ENCODE measurements around the gene C1RL. TPM values are rescaled to one million over a fixed set of nuclear protein-coding genes. Genes with fewer than 3 reads are reported as not detected.
A peak's percentile ranks its signal among the peaks of the same experiment; 100 is the strongest.

C1RL gene
- total RNA-seq, 1 experiment from 2014 or later = 17.7 TPM

DNA sequence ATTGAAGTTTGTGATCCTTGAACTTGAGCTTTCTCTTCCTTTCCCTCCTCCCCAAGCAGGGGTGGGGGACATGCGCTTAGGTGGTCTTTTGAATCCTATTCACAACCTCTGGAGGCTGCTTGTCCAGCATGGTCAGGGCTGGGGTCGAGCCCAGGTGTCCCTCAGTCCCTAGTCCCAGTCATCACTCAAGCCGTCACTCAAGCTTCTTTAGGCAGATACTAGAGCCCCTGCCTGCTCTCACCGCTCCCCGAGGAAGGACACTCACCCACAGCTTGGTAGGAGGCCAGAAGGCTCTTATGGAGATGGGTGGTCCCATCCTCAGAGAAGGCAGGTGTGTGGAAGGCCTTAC is 532 bp upstream of the C1RL start:
- DNase-seq (ENCODE audit: low spot score) (no peak), ATAC-seq (no peak)
- H3K4me1 Mint-ChIP-seq = peaks cover 12% of the 10 kb centered on the region
- peak overlapping the region; percentile 89 for H3K4me3 Mint-ChIP-seq
- H3K36me3 Mint-ChIP-seq = peaks cover 18% of the 10 kb centered on the region
- ChIA-PET CTCF (interaction anchor here (0.6 to 3.6 kb wide), 21 partner anchors 16 to 237 kb away, joined by 3 to 63 read pairs (median 5); partner anchors contain the start of genes C12orf57, C1R, C1S and CLSTN3), POLR2A (interaction anchor here (0.5 to 2.5 kb wide), 2 partner anchors 13 to 166 kb away, joined by 3 to 19 read pairs; partner anchors contain the start of genes C12orf57 and RNU7-1)
- no peaks in the 10 kb centered on the region for H3K27me3 Mint-ChIP-seq (ENCODE audit: low read depth)
- H3K27ac Mint-ChIP-seq = no peak overlapping the region
- H3K9me3 Mint-ChIP-seq = peaks cover 12% of the 10 kb centered on the region
- no peak for TF ChIP-seq KAT7 (CRISPR knock-in tag; IDR thresholded peaks at IDR 0.05; ENCODE audit: borderline replicate concordance)
- TF ChIP-seq MYBL2 (CRISPR knock-in tag; IDR thresholded peaks at IDR 0.05) = no peak
- TF ChIP-seq ZNF416 (CRISPR knock-in tag; IDR thresholded peaks at IDR 0.05) = no peak
- TF ChIP-seq, protein P1, sequence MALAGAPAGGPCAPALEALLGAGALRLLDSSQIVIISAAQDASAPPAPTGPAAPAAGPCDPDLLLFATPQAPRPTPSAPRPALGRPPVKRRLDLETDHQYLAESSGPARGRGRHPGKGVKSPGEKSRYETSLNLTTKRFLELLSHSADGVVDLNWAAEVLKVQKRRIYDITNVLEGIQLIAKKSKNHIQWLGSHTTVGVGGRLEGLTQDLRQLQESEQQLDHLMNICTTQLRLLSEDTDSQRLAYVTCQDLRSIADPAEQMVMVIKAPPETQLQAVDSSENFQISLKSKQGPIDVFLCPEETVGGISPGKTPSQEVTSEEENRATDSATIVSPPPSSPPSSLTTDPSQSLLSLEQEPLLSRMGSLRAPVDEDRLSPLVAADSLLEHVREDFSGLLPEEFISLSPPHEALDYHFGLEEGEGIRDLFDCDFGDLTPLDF (CRISPR knock-in tag; IDR thresholded peaks at IDR 0.05) = no peak
- no peak for TF ChIP-seq NR2C2 (CRISPR knock-in tag; IDR thresholded peaks at IDR 0.05)
- TF ChIP-seq, protein P2, sequence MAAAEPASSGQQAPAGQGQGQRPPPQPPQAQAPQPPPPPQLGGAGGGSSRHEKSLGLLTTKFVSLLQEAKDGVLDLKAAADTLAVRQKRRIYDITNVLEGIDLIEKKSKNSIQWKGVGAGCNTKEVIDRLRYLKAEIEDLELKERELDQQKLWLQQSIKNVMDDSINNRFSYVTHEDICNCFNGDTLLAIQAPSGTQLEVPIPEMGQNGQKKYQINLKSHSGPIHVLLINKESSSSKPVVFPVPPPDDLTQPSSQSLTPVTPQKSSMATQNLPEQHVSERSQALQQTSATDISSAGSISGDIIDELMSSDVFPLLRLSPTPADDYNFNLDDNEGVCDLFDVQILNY (CRISPR knock-in tag; IDR thresholded peaks at IDR 0.05) = no peak
- no peak for TF ChIP-seq FOXJ3 (CRISPR knock-in tag; IDR thresholded peaks at IDR 0.05; ENCODE audit: borderline replicate concordance)
- TF ChIP-seq, protein P3, sequence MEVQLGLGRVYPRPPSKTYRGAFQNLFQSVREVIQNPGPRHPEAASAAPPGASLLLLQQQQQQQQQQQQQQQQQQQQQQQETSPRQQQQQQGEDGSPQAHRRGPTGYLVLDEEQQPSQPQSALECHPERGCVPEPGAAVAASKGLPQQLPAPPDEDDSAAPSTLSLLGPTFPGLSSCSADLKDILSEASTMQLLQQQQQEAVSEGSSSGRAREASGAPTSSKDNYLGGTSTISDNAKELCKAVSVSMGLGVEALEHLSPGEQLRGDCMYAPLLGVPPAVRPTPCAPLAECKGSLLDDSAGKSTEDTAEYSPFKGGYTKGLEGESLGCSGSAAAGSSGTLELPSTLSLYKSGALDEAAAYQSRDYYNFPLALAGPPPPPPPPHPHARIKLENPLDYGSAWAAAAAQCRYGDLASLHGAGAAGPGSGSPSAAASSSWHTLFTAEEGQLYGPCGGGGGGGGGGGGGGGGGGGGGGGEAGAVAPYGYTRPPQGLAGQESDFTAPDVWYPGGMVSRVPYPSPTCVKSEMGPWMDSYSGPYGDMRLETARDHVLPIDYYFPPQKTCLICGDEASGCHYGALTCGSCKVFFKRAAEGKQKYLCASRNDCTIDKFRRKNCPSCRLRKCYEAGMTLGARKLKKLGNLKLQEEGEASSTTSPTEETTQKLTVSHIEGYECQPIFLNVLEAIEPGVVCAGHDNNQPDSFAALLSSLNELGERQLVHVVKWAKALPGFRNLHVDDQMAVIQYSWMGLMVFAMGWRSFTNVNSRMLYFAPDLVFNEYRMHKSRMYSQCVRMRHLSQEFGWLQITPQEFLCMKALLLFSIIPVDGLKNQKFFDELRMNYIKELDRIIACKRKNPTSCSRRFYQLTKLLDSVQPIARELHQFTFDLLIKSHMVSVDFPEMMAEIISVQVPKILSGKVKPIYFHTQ (CRISPR knock-in tag; IDR thresholded peaks at IDR 0.05) = no peak
- TF ChIP-seq SMAD3 (CRISPR knock-in tag; IDR thresholded peaks at IDR 0.05; ENCODE audit: borderline replicate concordance) = no peak
- no peak for TF ChIP-seq ZNF671 (CRISPR knock-in tag; IDR thresholded peaks at IDR 0.05)
- TF ChIP-seq, protein P4, sequence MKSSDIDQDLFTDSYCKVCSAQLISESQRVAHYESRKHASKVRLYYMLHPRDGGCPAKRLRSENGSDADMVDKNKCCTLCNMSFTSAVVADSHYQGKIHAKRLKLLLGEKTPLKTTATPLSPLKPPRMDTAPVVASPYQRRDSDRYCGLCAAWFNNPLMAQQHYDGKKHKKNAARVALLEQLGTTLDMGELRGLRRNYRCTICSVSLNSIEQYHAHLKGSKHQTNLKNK (CRISPR knock-in tag; IDR thresholded peaks at IDR 0.05) = no peak
- TF ChIP-seq ATF1 (CRISPR knock-in tag; IDR thresholded peaks at IDR 0.05) = no peak
- TF ChIP-seq SOX15 (CRISPR knock-in tag; IDR thresholded peaks at IDR 0.05) = no peak
- TF ChIP-seq ZNF121 (CRISPR knock-in tag; IDR thresholded peaks at IDR 0.05) = no peak

DNA sequence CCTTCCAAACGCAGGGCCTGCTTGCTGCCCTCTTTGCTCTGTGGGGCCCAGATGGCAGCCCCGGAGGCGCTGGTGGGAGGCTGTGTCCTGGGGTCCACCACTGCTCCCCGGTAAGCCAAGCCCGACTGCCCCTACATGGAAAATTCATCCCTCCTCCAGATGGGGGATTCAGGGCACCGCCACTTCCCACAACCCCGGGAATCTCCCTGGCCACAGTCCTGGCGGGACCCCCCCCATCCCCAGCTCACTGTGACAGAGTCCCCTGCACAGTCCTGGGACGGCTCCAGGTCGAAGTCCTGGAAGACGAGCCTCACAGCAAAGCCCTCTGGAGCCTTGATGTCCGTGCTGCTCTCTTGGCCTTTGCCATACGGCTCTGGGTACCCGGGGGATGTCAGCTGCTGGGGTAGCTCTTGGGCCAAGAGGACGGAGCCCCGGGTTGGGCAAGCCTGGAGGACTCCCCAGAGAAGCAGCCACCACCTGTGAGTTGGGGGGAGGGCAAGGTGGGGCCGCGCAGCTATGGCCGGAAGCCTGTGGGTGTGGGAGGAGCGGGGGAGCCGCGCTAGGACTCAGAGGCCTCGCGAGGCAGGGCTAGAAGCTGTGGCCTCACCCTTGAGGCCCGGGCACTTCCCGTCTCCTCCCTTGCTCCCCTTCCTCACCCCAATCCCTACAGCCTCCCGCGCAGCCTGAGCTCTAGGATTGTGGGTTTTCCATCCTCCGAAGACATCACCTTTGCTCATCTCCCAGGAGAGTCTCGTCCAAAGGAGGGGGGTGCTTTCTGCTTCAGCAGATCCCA is 815 bp downstream of the C1RL start:
- ATAC-seq = peak; percentile 84
- peak; percentile 69 for DNase-seq (ENCODE audit: low spot score)
- H3K4me3 Mint-ChIP-seq = peak overlapping the region; percentile 89
- peak overlapping the region; percentile 78 for H3K27ac Mint-ChIP-seq
- CTCF ChIA-PET = interaction anchor here (0.6 to 3.6 kb wide), 44 partner anchors 9 to 307 kb away, joined by 3 to 63 read pairs (median 5); partner anchors contain the start of genes C12orf57, C1R, C1S and CLSTN3
- TF ChIP-seq, protein P1 (CRISPR knock-in tag; IDR thresholded peaks at IDR 0.05) = 0 out of 2 replicates have a peak, but pooled peaks have one; percentile 38
- 0 out of 2 replicates have a peak, but pooled peaks have one; percentile 48 for TF ChIP-seq GABPB1 (CRISPR knock-in tag; IDR thresholded peaks at IDR 0.05)
- TF ChIP-seq TCF7 (CRISPR knock-in tag; IDR thresholded peaks at IDR 0.05; ENCODE audit: low read depth) = peak; percentile 42; the same call in 1 of the 2 replicates
- no peak for TF ChIP-seq ZNF232 (CRISPR knock-in tag; IDR thresholded peaks at IDR 0.05)
- TF ChIP-seq SMAD3 (CRISPR knock-in tag; IDR thresholded peaks at IDR 0.05; ENCODE audit: borderline replicate concordance) = no peak
- TF ChIP-seq GTF2I (CRISPR knock-in tag; conservative IDR thresholded peaks at IDR 0.05) = 0 out of 2 replicates have a peak, but pooled peaks have one; percentile 5
- 0 out of 2 replicates have a peak, but pooled peaks have one; percentile 48 for TF ChIP-seq SP1 (CRISPR knock-in tag; conservative IDR thresholded peaks at IDR 0.05)
- TF ChIP-seq KAT7 (CRISPR knock-in tag; IDR thresholded peaks at IDR 0.05; ENCODE audit: borderline replicate concordance) = peak; percentile 30; the same call in 1 of the 2 replicates
- peak; percentile 95 for TF ChIP-seq ZNF121 (CRISPR knock-in tag; IDR thresholded peaks at IDR 0.05)
- TF ChIP-seq, protein P5, sequence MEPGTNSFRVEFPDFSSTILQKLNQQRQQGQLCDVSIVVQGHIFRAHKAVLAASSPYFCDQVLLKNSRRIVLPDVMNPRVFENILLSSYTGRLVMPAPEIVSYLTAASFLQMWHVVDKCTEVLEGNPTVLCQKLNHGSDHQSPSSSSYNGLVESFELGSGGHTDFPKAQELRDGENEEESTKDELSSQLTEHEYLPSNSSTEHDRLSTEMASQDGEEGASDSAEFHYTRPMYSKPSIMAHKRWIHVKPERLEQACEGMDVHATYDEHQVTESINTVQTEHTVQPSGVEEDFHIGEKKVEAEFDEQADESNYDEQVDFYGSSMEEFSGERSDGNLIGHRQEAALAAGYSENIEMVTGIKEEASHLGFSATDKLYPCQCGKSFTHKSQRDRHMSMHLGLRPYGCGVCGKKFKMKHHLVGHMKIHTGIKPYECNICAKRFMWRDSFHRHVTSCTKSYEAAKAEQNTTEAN (CRISPR knock-in tag; IDR thresholded peaks at IDR 0.05) = 0 out of 2 replicates have a peak, but pooled peaks have one; percentile 53
- no peak for TF ChIP-seq FOXK1 (CRISPR knock-in tag; IDR thresholded peaks at IDR 0.05)
- 0 out of 2 replicates have a peak, but pooled peaks have one; percentile 32 for TF ChIP-seq NFYB (CRISPR knock-in tag; conservative IDR thresholded peaks at IDR 0.05; ENCODE audit: low read depth)
- no peak for TF ChIP-seq NR2C2 (CRISPR knock-in tag; IDR thresholded peaks at IDR 0.05)
- TF ChIP-seq FOXP1 (CRISPR knock-in tag; IDR thresholded peaks at IDR 0.05; ENCODE audit: borderline replicate concordance) = peak; percentile 74; the same call in 1 of the 2 replicates
- TF ChIP-seq SOX15 (CRISPR knock-in tag; IDR thresholded peaks at IDR 0.05) = no peak
- POLR2A ChIA-PET = interaction anchor here (0.9 to 2.5 kb wide), 8 partner anchors 13 to 236 kb away, joined by 3 to 19 read pairs (median 6); partner anchors contain the start of genes C12orf57, C1S, RNU7-1 and SPSB2
- peaks cover 18% of the 10 kb centered on the region for H3K36me3 Mint-ChIP-seq
- no peaks in the 10 kb centered on the region for H3K27me3 Mint-ChIP-seq (ENCODE audit: low read depth)
- peaks cover 8% of the 10 kb centered on the region for H3K4me1 Mint-ChIP-seq
- peaks cover 12% of the 10 kb centered on the region for H3K9me3 Mint-ChIP-seq

All from WTC11 (cell line).